ENCODE data around the gene NMU.
"Not testable (repeated sequence)": the region's sequence is repeated elsewhere in the genome, so short reads cannot be mapped to it uniquely, and the experiment has no call there.

Gene NMU

DNA sequence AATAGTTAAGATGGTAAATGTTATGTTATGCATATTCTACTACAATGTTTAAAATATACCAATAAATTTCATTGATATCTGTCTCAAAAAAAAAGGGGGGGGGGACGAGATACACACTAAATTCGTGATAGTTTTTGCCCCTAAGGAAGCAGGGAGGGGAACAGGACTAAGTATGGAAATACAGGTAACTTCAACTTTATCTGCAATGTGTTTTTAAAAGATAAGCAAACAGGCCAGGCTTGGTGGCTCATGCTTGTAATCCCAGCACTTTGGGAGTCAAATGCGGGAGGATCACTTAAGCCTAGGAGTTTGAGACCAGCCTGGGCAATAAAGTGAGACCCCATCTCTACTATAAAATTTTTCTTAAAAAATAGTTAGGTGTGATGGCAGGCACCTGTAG, 76.0 kb downstream of the NMU start:
- no peak for DNase-seq (ENCODE audit: low spot score)

DNA sequence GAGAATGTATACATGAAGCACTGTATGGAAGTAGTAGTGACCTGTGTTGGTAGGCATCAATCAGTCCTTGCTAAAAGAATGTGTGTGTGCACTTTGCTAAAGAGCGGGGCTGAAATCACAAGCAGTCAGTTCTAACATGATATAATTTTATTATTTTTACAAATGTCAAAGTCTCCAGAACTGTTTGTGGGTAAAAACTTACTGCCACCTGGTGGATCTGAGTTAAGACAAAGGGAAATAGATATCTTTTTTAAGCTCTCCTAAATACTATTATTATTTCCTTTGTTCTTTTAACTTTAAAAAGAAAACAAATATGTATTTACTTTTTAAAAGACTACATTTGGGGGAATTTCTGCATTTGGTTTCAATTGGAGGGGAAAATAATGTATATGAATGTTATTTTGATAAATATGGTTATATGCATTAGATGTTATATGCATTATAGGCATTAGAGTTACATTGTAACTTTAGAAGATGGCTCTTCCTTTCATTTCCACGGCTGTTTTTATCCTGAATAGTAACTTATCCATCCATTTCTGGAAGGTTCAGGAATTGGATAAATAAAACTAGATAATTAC, 81.6 kb downstream of the NMU start:
- peak; percentile 36 for DNase-seq (ENCODE audit: low spot score)

DNA sequence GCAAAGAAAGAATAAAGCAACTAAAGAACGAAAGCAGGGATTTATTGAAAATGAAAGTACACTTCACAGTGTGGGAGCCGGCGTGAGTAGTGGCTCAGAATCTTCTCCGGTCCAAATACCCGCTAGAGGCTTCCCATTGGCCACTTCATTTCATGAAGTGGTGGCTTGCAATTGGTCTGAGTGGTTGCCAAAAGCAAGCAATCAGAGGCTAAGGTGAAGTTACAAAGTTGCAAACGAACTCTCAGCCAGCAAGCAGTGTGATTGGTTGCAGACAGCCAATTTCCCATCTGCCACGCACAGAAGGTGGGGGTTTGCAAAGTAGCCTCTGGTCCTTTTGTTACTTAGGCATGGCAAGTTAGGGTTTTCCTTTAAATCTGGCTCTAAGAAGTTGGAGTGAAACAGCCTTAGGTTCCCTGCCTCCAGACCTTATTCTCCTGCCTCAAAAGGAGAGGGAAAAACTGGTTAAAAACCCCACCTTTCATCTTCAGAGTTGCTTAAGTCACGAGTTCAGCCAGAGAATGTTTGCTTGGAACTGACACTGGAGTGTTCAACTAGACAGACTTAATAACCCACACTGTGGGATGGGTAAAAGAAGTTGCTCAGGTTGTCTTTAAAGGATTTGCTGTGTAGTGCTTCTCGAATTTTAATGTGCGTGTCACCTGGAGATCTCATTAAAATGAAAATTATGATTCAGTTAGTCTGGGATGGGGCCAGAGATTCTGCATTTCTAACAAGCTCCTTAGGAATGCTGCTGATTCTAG, 82.5 kb downstream of the NMU start:
- DNase-seq (ENCODE audit: low spot score) = no peak

DNA sequence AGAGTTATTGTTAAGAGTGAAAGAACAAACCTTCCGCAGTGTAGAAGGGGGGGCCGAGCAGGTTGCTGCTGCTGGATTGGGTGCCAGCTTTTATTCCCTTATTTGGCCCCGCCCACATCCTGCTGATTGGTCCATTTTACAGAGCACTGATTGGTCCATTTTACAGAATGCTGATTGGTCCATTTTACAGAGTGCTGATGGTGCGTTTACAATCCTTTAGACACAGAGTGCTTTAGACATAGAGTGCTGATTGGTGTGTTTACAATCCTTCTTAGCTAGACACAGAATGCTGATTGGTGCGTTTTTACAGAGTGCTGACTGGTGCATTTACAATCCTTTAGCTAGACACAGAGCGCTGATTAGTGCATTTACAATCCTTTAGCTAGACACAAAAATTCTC, 84.1 kb downstream of the NMU start:
- DNase-seq (ENCODE audit: low spot score) = not testable (repeated sequence)

DNA sequence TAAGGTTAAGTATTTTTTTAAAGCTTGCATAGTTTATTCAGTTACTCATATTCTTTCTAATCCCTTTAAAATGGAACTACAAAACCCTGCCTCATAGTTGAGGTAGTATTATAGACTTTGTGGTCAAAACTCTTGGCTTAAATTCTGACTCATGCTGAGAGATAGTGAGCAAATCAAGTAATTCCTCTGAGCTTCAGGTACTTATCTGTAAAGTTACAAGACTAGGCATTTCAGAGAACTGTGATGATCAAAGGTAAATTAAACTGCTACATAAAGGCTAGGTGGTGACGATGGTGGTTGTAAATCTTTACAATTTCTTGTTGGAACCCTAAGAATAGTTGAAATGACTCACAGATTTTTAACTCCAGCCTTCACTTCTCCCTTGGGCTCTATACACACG, 86.2 kb downstream of the NMU start:
- no peak for DNase-seq (ENCODE audit: low spot score)

DNA sequence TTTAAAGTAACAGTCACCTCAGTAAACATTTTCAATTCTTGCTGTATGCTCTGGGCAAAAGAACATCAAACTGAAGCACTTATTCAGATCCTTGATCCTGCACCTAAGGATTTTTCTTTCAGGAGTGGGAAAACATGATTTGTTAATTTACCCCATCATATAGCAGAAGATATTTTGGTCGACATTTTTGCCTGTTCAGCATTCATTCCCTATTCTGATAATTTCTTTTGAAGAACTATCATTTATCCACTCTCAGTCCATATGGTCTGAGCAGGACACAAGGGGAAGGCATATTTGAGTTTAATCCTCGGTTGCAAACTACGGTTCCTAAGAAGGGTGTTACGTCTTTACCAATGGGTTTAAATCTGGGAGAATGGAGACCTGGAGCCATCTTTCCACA, 88.2 kb downstream of the NMU start:
- DNase-seq (ENCODE audit: low spot score) = no peak

DNA sequence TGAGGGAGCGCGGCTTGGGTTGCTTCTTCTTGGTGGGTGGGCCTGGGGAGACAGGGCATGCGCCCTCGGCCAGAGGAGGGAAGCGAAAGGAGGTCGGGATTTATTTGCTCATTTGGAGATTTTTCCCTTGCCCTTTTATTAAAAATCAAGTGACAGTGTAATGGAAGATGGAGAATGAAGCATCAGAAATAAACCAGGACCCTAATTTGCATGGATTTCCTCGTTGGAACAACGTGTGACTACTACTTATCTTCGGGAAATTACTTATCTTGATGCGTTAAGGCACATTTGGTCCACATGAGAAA, 88.7 kb downstream of the NMU start:
- DNase-seq (ENCODE audit: low spot score) = no peak

DNA sequence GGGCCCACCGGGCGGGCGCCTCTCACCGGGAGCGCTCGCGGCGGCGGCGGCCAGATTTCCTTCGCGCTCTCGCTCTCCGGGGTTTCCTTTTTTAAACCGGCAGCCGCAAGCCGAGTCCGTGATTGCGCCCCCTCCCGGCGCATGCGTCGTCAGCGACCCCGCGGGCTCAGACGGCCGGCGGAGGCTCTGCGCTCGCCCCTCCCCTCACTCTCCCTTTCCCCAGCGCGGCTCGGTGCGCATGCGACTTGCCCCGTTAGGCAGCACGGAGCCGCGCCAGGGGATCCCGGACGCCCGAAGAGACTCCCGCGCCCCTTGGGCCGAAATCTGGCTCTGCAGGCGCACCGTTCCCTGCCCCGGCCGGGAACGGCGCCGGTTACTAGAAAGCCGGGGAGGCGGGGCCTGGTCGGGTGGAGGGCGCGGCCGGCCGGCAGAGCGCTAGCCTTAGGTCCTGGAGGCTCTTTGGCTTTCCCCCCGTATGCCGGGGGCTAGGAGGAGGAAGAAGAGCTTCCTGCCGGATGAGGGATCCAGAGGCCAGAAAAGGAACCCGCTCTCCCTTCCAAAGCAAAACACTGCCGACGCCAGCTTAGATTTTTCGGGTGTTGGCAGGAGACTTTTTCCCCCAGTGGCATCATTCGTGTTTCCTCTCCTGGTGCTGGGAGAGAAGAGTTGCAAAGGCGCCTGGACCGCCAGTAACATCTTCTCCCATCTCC, 89.2 kb downstream of the NMU start, which contains the start of gene CLOCK:
Gene CLOCK (minus strand): TSS at position 154 of the 710 bp plus-strand sequence. CDS start 64,124 bp downstream, outside the sequence.
- DNase-seq (ENCODE audit: low spot score) = peak; percentile 81

DNA sequence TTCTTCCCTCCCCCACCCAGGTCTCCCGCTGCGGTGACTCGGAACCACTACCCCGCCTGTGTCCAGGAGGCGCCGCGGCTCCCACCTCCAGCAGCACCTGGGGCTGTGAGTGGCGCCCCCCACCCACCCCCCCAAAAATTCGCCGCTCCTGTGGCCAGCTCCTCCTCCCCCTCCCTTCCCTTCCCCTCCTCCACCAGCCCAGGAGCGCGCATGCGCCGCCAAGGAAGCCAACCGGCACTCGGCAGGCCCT, 89.7 kb downstream of the NMU start:
- no peak for DNase-seq (ENCODE audit: low spot score)

DNA sequence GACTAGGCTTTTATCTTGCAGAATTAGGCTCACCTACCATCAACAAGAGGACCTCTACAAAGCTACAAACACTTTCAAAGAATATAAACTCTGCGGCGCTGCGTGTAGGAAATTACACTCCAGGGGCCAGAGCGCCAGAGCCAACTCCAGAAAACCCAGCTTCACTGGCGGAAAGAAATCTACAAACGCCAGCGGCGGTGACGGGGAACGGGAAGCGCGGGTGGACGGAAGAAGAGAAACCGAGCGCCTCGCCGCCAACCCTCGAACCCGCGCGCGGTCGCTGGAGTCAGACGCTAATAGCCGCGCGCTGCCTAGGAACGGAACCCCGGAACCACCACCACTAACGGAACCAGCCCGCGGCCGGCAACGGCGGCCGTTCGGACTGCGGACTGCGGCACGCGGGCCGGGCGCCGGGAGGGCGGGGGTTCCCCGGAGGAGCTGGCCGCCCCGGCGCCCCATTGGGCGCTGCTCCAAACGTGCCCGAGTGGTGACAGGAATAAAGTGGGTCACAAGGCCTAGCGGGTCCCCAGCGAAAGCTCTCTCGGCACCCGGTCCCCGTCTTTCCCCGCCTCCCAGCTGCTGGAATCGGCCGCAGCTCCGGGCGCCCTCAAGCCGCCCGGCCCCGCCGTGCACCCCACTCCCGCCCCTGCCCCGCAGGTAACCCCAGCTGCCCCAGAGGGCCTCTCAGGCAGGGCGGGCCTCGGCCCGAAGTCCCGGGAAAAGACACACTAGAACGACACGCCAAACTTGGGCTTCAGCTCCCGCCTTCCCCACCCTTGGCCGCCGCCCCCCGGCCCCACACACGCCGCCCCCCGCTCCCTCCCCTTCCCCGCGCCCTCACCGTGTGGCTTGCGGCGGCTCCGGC, 90.2 kb downstream of the NMU start:
- peak; percentile 70 for DNase-seq (ENCODE audit: low spot score)
